Right atrium auricular region (tissue), 2 donors: ENCODE measurements around the gene C16orf86. TPM values are rescaled to one million over a fixed set of nuclear protein-coding genes. Genes with fewer than 3 reads are reported as not detected.

Experiments used
- DNase-seq: peaks from one replicate; pipeline ENCODE4 v3.0.0-alpha.2; 2019; ENCODE audit warnings: low spot score
- H3K27ac ChIP-seq, 2 donors: fragments of 200-600 bp; sonication (generic); 1 replicate in 1 of 2; 2 replicates in 1 of 2; pipeline ENCODE4 v1.5.1; 2016 to 2019
- H3K27me3 ChIP-seq, 2 donors: fragments of 200-600 bp; sonication (generic); one replicate each; pipeline versions ENCODE4 v1.5.1 to v1.6.0; 2017 to 2019
- H3K36me3 ChIP-seq: fragments of 200-600 bp; sonication (generic); one replicate; pipeline ENCODE4 v1.5.1; 2016
- H3K4me1 ChIP-seq, 2 donors: fragments of 200-600 bp; sonication (generic); one replicate each; pipeline versions ENCODE4 v1.5.1 to v1.6.0; 2017 to 2019
- H3K4me3 ChIP-seq, 2 donors: fragments of 200-600 bp; sonication (generic); 1 replicate in 1 of 2; 2 replicates in 1 of 2; pipeline ENCODE4 v1.5.1; 2017 to 2019; ENCODE audit warnings: mild to moderate bottlenecking in 1 of 2, moderate library complexity in 1 of 2
- H3K9me3 ChIP-seq, 2 donors: fragments of 200-600 bp; sonication (generic); one replicate each; pipeline ENCODE4 v1.5.1; 2019
- CTCF ChIP-seq, 2 donors: fragments of 200-600 bp; sonication (generic); IDR thresholded peaks; one replicate each; pipeline ENCODE4 v1.5.1; 2019; ENCODE audit warnings: antibody characterized with exemption in 2 of 2
- total RNA-seq, 2 donors: library from RNA; depleted of rRNA; stranded (reverse); fragments of >200 nt; gene quantifications; one replicate each; pipeline ENCODE4 v1.1.0, GENCODE V29; 2016

The C16orf86 gene
- total RNA-seq, 2 donors from 2014 or later: 3.6 to 7.7 TPM

- peaks cover 0 to 27% of the 10 kb centered on the region in 2 donors for H3K4me1 ChIP-seq
- H3K27ac ChIP-seq: no peak overlapping the region
- no peaks in the 10 kb centered on the region for H3K36me3 ChIP-seq
- no peak for TF ChIP-seq CTCF (IDR thresholded peaks at IDR 0.05)
- H3K27me3 ChIP-seq: peaks cover 7 to 23% of the 10 kb centered on the region in 2 donors
- no peaks in the 10 kb centered on the region for H3K9me3 ChIP-seq
- no peak overlapping the region for H3K4me3 ChIP-seq
- DNase-seq: no peak
Measured at GRCh38 chr16:67648088-67648763, 18.4 kb upstream of the C16orf86 start.

- Histone ChIP-seq H3K4me3 (no peak overlapping the region), H3K9me3 (no peaks in the 10 kb centered on the region), H3K27me3 (peaks cover 7 to 24% of the 10 kb centered on the region in 2 donors), H3K4me1 (peaks cover 0 to 33% of the 10 kb centered on the region in 2 donors), H3K27ac (no peak overlapping the region), H3K36me3 (no peaks in the 10 kb centered on the region)
- no peak for TF ChIP-seq CTCF (IDR thresholded peaks at IDR 0.05)
- DNase-seq: no peak
Measured at GRCh38 chr16:67648764-67649407, 17.7 kb upstream of the C16orf86 start.

- Histone ChIP-seq H3K36me3 (no peaks in the 10 kb centered on the region), H3K4me3 (no peak overlapping the region), H3K27ac (no peak overlapping the region), H3K4me1 (peaks cover 0 to 32% of the 10 kb centered on the region in 2 donors), H3K27me3 (peaks cover 11 to 30% of the 10 kb centered on the region in 2 donors), H3K9me3 (no peaks in the 10 kb centered on the region)
- no peak for TF ChIP-seq CTCF (IDR thresholded peaks at IDR 0.05)
- no peak for DNase-seq
Measured at GRCh38 chr16:67649494-67649931, 17.1 kb upstream of the C16orf86 start.

GRCh38 chr16:67650023-67650422 is 16.6 kb upstream of the C16orf86 start:
- H3K4me1 ChIP-seq: peaks cover 0 to 27% of the 10 kb centered on the region in 2 donors
- no peak overlapping the region for H3K4me3 ChIP-seq
- DNase-seq: no peak
- no peak for TF ChIP-seq CTCF (IDR thresholded peaks at IDR 0.05)
- H3K27ac ChIP-seq: no peak overlapping the region
- H3K9me3 ChIP-seq: no peaks in the 10 kb centered on the region
- peaks cover 12 to 30% of the 10 kb centered on the region in 2 donors for H3K27me3 ChIP-seq
- no peaks in the 10 kb centered on the region for H3K36me3 ChIP-seq

- Histone ChIP-seq H3K36me3 (no peaks in the 10 kb centered on the region), H3K9me3 (no peaks in the 10 kb centered on the region), H3K4me1 (peaks cover 0 to 24% of the 10 kb centered on the region in 2 donors), H3K27me3 (peaks cover 8 to 24% of the 10 kb centered on the region in 2 donors), H3K4me3 (no peak overlapping the region), H3K27ac (no peak overlapping the region)
- TF ChIP-seq CTCF (IDR thresholded peaks at IDR 0.05): no peak
- no peak for DNase-seq
Measured at GRCh38 chr16:67651039-67651438, 15.6 kb upstream of the C16orf86 start.
